IMR-90 (cell line): ENCODE data around the gene ARSJ. TPM values are rescaled to one million over a fixed set of nuclear protein-coding genes. Genes with fewer than 3 reads are reported as not detected.

Source experiments
- ATAC-seq: fragments of 200-7000 bp; cut with Tn5 transposase; 2 replicates; pipeline ENCODE4 v1.9.1; 2020; ENCODE audit warnings: low read depth, mild to moderate bottlenecking, moderate library complexity
- BruUV-seq: library from RNA; stranded (reverse); fragments of 400-500 nt; replicated peaks from 2 replicates; lab custom pipeline; 2021; lab: Mats Ljungman, UMichigan
- CTCF ChIA-PET: fragments of 300-600 bp; formaldehyde crosslinking; extraction: SDS; loops from one replicate; lab custom pipeline; 2021; ENCODE audit warnings: antibody characterized with exemption; lab: Yijun Ruan, JAX
- POLR2A ChIA-PET: fragments of 300-600 bp; sonication (Branson Sonifier 250); formaldehyde crosslinking; loops from one replicate; lab custom pipeline; 2022; ENCODE audit warnings: antibody characterized with exemption; ENCODE audit not compliant: unreplicated experiment; lab: Charles Lee
- DNase-seq: peaks from one replicate; pipeline ENCODE4 v3.0.0; 2013
- H2AFZ ChIP-seq: replicated peaks from 2 replicates; pipeline ENCODE3; 2013; ENCODE audit warnings: low read length, mild to moderate bottlenecking; ENCODE audit not compliant: poor library complexity
- H2AK5ac ChIP-seq: 2 replicates; pipeline ENCODE4 v1.6.1; 2013; ENCODE audit warnings: low read depth, low read length, inconsistent platforms
- H2AK9ac ChIP-seq: replicated peaks from 2 replicates; pipeline ENCODE3; 2013; ENCODE audit warnings: mild to moderate bottlenecking, low read depth, low read length, moderate library complexity; ENCODE audit not compliant: poor library complexity
- H2BK120ac ChIP-seq: 2 replicates; pipeline ENCODE4 v1.6.1; 2013; ENCODE audit warnings: low read depth, low read length, inconsistent platforms
- H2BK15ac ChIP-seq: 3 replicates; pipeline ENCODE4 v1.6.1; 2013; ENCODE audit warnings: low read depth, low read length, inconsistent platforms
- H2BK20ac ChIP-seq: 2 replicates; pipeline ENCODE4 v1.6.1; 2013; ENCODE audit warnings: low read depth, mild to moderate bottlenecking, inconsistent platforms, low read length, moderate library complexity
- H2BK5ac ChIP-seq: 2 replicates; pipeline ENCODE4 v1.6.1; 2013; ENCODE audit warnings: mild to moderate bottlenecking, low read depth, low read length, inconsistent platforms; ENCODE audit not compliant: poor library complexity, severe bottlenecking
- H3K14ac ChIP-seq: replicated peaks from 2 replicates; pipeline ENCODE4 v1.6.1; 2013; ENCODE audit warnings: low read depth, low read length, inconsistent platforms
- H3K18ac ChIP-seq: 2 replicates; pipeline ENCODE4 v1.6.1; 2013; ENCODE audit warnings: low read depth, low read length, control low read depth
- H3K23ac ChIP-seq: 2 replicates; pipeline ENCODE4 v1.6.1; 2013; ENCODE audit warnings: low read depth, low read length, inconsistent platforms
- H3K27ac ChIP-seq: 2 replicates; pipeline ENCODE4 v1.5.1; 2013; ENCODE audit warnings: mild to moderate bottlenecking, control low read depth, low read length; ENCODE audit not compliant: insufficient read depth
- H3K27me3 ChIP-seq: 2 replicates; pipeline ENCODE4 v1.6.1; 2013; ENCODE audit warnings: low read length; ENCODE audit not compliant: control insufficient read depth, insufficient read depth
- H3K36me3 ChIP-seq: 2 replicates; pipeline ENCODE4 v1.6.1; 2013; ENCODE audit warnings: low read length, mixed read lengths; ENCODE audit not compliant: control insufficient read depth, insufficient read depth
- H3K4ac ChIP-seq: 2 replicates; pipeline ENCODE4 v1.6.1; 2013; ENCODE audit warnings: low read depth, low read length, inconsistent platforms
- H3K4me1 ChIP-seq: 2 replicates; pipeline ENCODE4 v1.6.1; 2013; ENCODE audit warnings: low read length, mixed read lengths; ENCODE audit not compliant: control insufficient read depth, insufficient read depth
- H3K4me2 ChIP-seq: 2 replicates; pipeline ENCODE4 v1.6.1; 2013; ENCODE audit warnings: low read depth, mild to moderate bottlenecking, control low read depth, low read length, moderate library complexity
- H3K4me3 ChIP-seq: 2 replicates; pipeline ENCODE4 v1.5.1; 2013; ENCODE audit warnings: low read depth, mild to moderate bottlenecking, control low read depth, low read length, moderate library complexity; ENCODE audit not compliant: insufficient read depth
- H3K56ac ChIP-seq: 2 replicates; pipeline ENCODE4 v1.6.1; 2013; ENCODE audit warnings: low read length, inconsistent platforms; ENCODE audit not compliant: insufficient read depth; ENCODE audit errors: extremely low read depth
- H3K79me1 ChIP-seq, 2 experiments: 2 replicates each; pipeline ENCODE4 v1.6.1; 2013; ENCODE audit warnings: low read length in 2 of 2, inconsistent platforms in 1 of 2, low read depth in 1 of 2
- H3K9ac ChIP-seq: 2 replicates; pipeline ENCODE4 v1.6.1; 2013; ENCODE audit warnings: low read depth, low read length, control low read depth
- H3K9me1 ChIP-seq: 2 replicates; pipeline ENCODE4 v1.6.1; 2013; ENCODE audit warnings: low read length, inconsistent platforms; ENCODE audit not compliant: insufficient read depth
- H3K9me3 ChIP-seq: 2 replicates; pipeline ENCODE4 v1.6.1; 2013; ENCODE audit warnings: low read length; ENCODE audit not compliant: control insufficient read depth, insufficient read depth
- H4K20me1 ChIP-seq: 2 replicates; pipeline ENCODE4 v1.6.1; 2013; ENCODE audit warnings: low read length, inconsistent platforms; ENCODE audit not compliant: insufficient read depth
- H4K5ac ChIP-seq: 2 replicates; pipeline ENCODE4 v1.6.1; 2013; ENCODE audit warnings: mild to moderate bottlenecking, low read depth, low read length, control low read depth
- H4K8ac ChIP-seq, 2 experiments: 2 replicates each; pipeline ENCODE4 v1.6.1; 2013; ENCODE audit warnings: low read depth in 2 of 2, low read length in 2 of 2, control low read depth in 1 of 2, inconsistent platforms in 1 of 2
- H4K91ac ChIP-seq: 2 replicates; pipeline ENCODE4 v1.6.1; 2013; ENCODE audit warnings: low read depth, low read length, inconsistent platforms; ENCODE audit not compliant: insufficient read depth
- BHLHE40 ChIP-seq: fragments of 150-350 bp; IDR thresholded peaks from 2 replicates; pipeline ENCODE4 v1.6.1; 2016; ENCODE audit warnings: mild to moderate bottlenecking, low read depth, low read length
- CEBPB ChIP-seq: IDR thresholded peaks from 2 replicates; pipeline ENCODE4 v1.6.1; 2012; ENCODE audit warnings: low read depth, low read length, improper control_type of control experiment
- CHD1 ChIP-seq: IDR thresholded peaks from 2 replicates; pipeline ENCODE4 v1.6.1; 2012; ENCODE audit warnings: low read depth, low read length, improper control_type of control experiment
- ELK1 ChIP-seq: fragments of 150-350 bp; IDR thresholded peaks from 2 replicates; pipeline ENCODE4 v1.6.1; 2016; ENCODE audit warnings: low read depth, mild to moderate bottlenecking, low read length, moderate library complexity, borderline replicate concordance
- FOS ChIP-seq: fragments of 150-350 bp; IDR thresholded peaks from 2 replicates; pipeline ENCODE4 v1.6.1; 2016; ENCODE audit warnings: low read depth, low read length
- MAFK ChIP-seq: IDR thresholded peaks from 2 replicates; pipeline ENCODE4 v1.6.1; 2012; ENCODE audit warnings: low read depth, low read length, improper control_type of control experiment
- MAZ ChIP-seq: IDR thresholded peaks from 2 replicates; pipeline ENCODE4 v1.6.1; 2012; ENCODE audit warnings: low read depth, mild to moderate bottlenecking, low read length, improper control_type of control experiment, moderate library complexity, borderline replicate concordance
- MXI1 ChIP-seq: IDR thresholded peaks from 2 replicates; pipeline ENCODE4 v1.6.1; 2012; ENCODE audit warnings: low read depth, mild to moderate bottlenecking, low read length, moderate library complexity, borderline replicate concordance
- NFE2L2 ChIP-seq: fragments of 150-350 bp; IDR thresholded peaks from 2 replicates; pipeline ENCODE4 v1.6.1; 2016; ENCODE audit warnings: low read depth, mild to moderate bottlenecking, low read length
- POLR2A ChIP-seq: IDR thresholded peaks from 2 replicates; pipeline ENCODE4 v1.6.1; 2012; ENCODE audit warnings: mild to moderate bottlenecking, low read depth, low read length
- RAD21 ChIP-seq: IDR thresholded peaks from 2 replicates; pipeline ENCODE4 v1.6.1; 2012; ENCODE audit warnings: low read length, improper control_type of control experiment
- RCOR1 ChIP-seq: IDR thresholded peaks from 2 replicates; pipeline ENCODE4 v1.6.1; 2012; ENCODE audit warnings: mild to moderate bottlenecking, low read length, improper control_type of control experiment; ENCODE audit not compliant: insufficient replicate concordance
- RFX5 ChIP-seq: IDR thresholded peaks from 2 replicates; pipeline ENCODE4 v1.8.0; 2012; ENCODE audit warnings: low read depth, mild to moderate bottlenecking, low read length, moderate library complexity
- SMC3 ChIP-seq: fragments of 150-350 bp; IDR thresholded peaks from 2 replicates; pipeline ENCODE4 v1.6.1; 2016; ENCODE audit warnings: low read depth, mild to moderate bottlenecking, antibody characterized with exemption, low read length, moderate library complexity
- USF2 ChIP-seq: fragments of 150-350 bp; IDR thresholded peaks from 2 replicates; pipeline ENCODE4 v1.6.1; 2017; ENCODE audit warnings: mild to moderate bottlenecking, antibody characterized with exemption, low read length, low read depth
- dilution Hi-C: fragments of 300-500 bp; cut with HindIII; formaldehyde crosslinking; loops from one replicate; pipeline ENCODE4 v1.14.3; 2018; ENCODE audit warnings: low sequenced_read_pairs; ENCODE audit not compliant: unreplicated experiment
- in situ Hi-C: fragments of 300-500 bp; cut with MboI; formaldehyde crosslinking; loops from 3 replicates; pipeline ENCODE4 v1.14.3; 2019; ENCODE audit warnings: low sequenced_read_pairs, inconsistent platforms, mixed read lengths
- intact Hi-C: fragments of 100-400 bp; cut with micrococcal nuclease; formaldehyde crosslinking; loops from 2 replicates; pipeline ENCODE4 v1.10.0; 2022
- polyA plus RNA-seq, 3 experiments: library from polyadenylated mRNA; depleted of rRNA; stranded (reverse); fragments of >200 nt; gene quantifications; 2 replicates each; pipeline ENCODE4 v1.2.3, GENCODE V29; 2012; ENCODE audit warnings: low replicate concordance in 1 of 3
- total RNA-seq: library from RNA; depleted of rRNA; stranded (reverse); fragments of >200 nt; gene quantifications from 2 replicates; pipeline ENCODE4 v1.2.3, GENCODE V29; 2012
- TF ChIP-seq, protein P1 (sequence below): conservative IDR thresholded peaks from 2 replicates; pipeline ENCODE4 v1.5.1; 2012; ENCODE audit warnings: mild to moderate bottlenecking, low read depth, low read length, improper control_type of control experiment

ARSJ gene
- total and polyA plus RNA-seq, 2 of the 4 experiments (the other 2 are of a cell fraction) = 47.7 to 143 TPM

- Histone ChIP-seq H3K18ac (no peak overlapping the region), H2BK15ac (no peak overlapping the region), H2BK20ac (no peak overlapping the region), H2AK5ac (no peak overlapping the region), H2AFZ (no peak overlapping the region), H3K9me1 (peaks cover 5% of the 10 kb centered on the region; the same call in 1 of the 2 replicates), H3K4ac (no peak overlapping the region), H3K9me3 (no peaks in the 10 kb centered on the region), H2AK9ac (no peak overlapping the region), H3K14ac (no peak overlapping the region), H2BK120ac (no peak overlapping the region), H3K79me1 (no peaks in the 10 kb centered on the region), H3K9ac (no peak overlapping the region), H3K23ac (no peak overlapping the region), H3K27me3 (no peaks in the 10 kb centered on the region), H3K27ac (no peak overlapping the region), H2BK5ac (no peak overlapping the region), H3K36me3 (no peaks in the 10 kb centered on the region), H4K5ac (no peak overlapping the region), H4K91ac (no peak overlapping the region), H3K4me2 (no peak overlapping the region), H3K4me3 (no peak overlapping the region), H4K20me1 (no peaks in the 10 kb centered on the region), H3K4me1 (peaks cover 4% of the 10 kb centered on the region; the same call in 1 of the 2 replicates), H3K56ac (no peak overlapping the region), H4K8ac (no peak overlapping the region)
- ChIA-PET POLR2A (interaction anchor here (0.5 kb wide), 1 partner anchor 82 kb away, joined by 3 read pairs; no protein-coding TSS in a partner anchor), CTCF (no interaction called here)
- no peak for ATAC-seq
- no TSS peak for BruUV-seq
- DNase-seq = no peak
- in situ Hi-C loops = no loop called here
- TF ChIP-seq SMC3 = no peak
- no peak for TF ChIP-seq ELK1
- TF ChIP-seq RAD21 = no peak
- TF ChIP-seq POLR2A = no peak
- no peak for TF ChIP-seq FOS
- TF ChIP-seq USF2 = no peak
- TF ChIP-seq RCOR1 = no peak
- no peak for TF ChIP-seq RFX5
- TF ChIP-seq MXI1 = no peak
- TF ChIP-seq CEBPB = no peak
- TF ChIP-seq, protein P1, sequence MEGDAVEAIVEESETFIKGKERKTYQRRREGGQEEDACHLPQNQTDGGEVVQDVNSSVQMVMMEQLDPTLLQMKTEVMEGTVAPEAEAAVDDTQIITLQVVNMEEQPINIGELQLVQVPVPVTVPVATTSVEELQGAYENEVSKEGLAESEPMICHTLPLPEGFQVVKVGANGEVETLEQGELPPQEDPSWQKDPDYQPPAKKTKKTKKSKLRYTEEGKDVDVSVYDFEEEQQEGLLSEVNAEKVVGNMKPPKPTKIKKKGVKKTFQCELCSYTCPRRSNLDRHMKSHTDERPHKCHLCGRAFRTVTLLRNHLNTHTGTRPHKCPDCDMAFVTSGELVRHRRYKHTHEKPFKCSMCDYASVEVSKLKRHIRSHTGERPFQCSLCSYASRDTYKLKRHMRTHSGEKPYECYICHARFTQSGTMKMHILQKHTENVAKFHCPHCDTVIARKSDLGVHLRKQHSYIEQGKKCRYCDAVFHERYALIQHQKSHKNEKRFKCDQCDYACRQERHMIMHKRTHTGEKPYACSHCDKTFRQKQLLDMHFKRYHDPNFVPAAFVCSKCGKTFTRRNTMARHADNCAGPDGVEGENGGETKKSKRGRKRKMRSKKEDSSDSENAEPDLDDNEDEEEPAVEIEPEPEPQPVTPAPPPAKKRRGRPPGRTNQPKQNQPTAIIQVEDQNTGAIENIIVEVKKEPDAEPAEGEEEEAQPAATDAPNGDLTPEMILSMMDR = no peak
- no peak for TF ChIP-seq BHLHE40
- no peak for TF ChIP-seq CHD1
- TF ChIP-seq NFE2L2 = no peak
- no peak for TF ChIP-seq MAZ
- no peak for TF ChIP-seq MAFK
- dilution Hi-C loops = no loop called here
- intact Hi-C loops = no loop called here
Observed at GRCh38 chr4:113993887-113994286, 14.4 kb upstream of the ARSJ start.
